T-helper 1 cell (primary cell): ENCODE measurements around the gene LCORL.

Source experiments
- DNase-seq, 5 donors: peaks; one replicate each; pipeline ENCODE4 v3.0.0-alpha.2; 2012 to 2020

The LCORL gene

DNA sequence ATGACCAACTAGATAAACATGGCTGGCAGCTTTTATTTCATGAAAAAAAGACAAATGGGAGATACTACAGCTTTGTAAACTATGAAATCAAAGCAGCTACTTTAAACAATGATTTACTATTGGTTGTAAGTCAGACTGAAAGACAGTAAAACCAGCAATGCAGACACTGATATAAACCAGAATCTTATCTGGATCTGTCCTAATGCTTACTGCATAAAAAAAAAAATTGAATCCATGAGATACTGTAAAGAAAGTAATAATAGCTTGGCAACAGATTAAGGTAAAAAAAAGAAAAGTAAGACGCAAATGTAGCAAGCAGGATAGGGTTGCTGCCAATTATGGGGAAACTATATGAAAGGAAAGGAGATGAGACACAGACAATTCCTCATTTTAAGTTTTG is 7.3 kb downstream of the LCORL start:
- no peak for DNase-seq

DNA sequence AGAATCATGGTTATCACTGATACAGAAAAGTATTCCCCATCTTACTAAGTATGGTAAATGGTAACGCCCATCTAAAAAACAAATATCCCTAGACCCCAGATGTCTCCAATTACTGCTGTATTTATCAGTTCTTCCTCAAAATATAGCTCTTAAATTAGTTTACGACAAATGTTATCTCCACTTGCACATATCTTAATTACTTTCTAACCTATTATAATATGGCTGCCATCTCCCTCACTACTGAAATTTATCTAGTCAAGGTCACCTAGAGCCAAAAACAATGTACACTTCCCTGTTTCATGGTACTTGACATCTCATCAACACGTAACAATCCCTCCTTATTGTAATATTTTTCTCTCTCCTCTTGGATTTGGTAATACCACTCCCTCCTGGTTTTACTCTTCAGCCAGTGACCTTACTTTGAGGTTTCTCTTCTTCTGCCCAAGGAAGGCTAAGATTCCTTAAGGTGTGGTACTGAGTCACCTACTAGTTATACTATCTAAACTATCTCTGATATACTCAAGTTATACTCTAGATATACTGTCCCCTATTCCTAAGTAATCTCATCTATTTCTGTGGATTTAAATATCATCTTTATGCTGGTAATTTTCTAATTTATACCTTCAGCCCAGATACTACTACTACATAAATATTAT is 8.6 kb downstream of the LCORL start:
- no peak for DNase-seq

DNA sequence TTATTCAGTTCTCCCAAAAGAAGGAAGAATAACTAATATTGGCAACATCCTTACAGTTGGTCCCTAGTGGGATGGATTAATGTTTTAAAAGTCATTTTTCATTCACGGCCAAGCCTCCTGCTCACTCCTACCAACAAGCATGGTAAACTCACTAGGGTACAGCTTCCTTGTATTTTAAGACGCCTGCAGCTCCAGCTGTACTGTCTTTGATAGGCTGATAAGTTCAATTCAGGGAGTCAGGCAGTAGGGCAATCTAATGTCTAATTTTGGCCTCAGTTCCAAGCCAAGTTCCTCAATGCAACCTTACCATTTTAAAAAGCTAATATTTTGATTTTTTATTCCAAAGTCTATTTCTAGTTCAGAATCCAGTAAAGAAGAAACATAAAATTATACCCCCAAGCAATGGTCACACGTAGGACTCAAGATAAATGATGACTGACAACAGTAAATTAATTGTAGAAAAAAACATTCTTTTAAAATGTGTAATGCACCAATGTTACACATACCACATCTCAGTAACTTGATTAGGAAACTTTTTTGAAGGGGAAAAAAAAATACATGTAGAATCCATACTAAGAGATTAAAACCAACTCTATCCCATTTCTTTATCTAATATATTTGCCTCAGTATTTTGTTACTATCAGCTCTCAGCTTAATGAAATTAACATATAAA is 9.3 kb downstream of the LCORL start:
- DNase-seq, result no peak

DNA sequence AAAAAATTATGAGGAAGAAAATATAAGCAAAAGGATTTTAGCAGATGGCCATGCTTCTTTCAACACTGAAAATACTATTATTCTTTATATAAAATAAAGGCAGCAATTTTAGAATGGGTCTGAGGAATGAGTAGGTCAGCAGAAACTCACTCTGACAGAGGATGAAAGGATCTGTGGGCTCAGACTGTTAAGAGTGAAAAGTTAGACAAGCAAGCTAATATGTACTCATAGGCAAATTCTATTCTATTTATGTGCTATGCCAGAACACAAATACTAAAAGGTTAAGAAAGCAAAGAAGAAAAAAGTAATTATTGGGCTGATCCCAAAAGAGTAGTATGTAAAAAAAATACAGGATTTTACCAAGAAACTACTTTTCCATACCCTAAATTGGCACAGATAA is 13.9 kb downstream of the LCORL start:
- DNase-seq, result no peak

DNA sequence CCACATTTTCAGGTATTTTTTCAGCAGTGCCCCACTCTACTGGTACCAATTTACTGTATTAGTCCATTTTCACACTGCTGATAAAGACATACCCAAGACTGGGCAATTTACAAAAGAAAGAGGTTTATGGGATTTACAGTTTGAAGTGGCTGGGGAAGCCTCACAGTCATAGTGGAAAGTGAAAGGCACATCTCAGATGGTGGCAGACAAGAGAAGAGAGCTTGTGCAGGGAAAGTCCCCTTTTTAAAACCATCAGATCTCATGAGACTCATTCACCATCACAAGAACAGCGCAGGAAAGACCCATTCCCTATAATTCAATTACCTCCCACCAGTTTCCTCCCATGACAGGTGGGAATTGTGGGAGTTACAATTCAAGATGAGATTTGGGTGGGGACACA is 15.1 kb downstream of the LCORL start:
- DNase-seq, result peak in 1 of 5 donors; percentile 26

DNA sequence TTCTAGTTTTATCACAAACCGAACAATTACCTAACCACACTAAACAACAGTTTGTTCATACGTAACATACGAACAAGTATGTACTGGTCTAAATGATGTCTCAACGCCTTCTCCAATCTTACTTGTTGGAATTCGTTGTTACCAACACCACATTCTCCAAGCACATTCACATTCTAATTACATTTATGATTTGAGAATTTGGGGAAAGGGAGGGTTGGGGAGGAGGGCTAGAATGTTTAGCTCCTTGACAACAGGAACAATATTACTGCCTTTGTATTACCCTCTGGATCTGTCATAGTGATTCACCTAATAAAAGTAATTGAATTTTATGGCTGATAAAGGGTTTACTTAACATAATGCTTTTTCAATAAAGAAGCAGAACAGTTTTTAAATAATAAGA is 24.4 kb downstream of the LCORL start:
- no peak for DNase-seq

DNA sequence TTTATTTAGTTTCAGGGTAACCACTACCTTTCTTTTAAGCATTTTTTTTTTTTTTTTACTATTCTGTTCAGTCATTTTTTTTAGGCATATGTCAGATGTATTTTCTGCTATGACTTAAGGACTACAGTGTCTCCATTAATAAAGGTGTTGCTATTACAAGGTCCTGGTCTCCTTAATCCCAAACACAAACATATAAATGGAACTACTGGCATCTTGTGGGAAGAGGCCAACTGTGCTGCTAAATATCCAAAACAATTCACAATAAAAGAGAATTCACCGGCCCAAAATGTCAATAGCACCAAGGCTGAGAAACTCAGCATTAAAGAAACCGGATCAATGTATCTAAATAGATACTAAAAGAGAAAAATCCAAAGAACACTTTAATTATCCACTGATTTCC is 26.4 kb downstream of the LCORL start:
- no peak for DNase-seq

DNA sequence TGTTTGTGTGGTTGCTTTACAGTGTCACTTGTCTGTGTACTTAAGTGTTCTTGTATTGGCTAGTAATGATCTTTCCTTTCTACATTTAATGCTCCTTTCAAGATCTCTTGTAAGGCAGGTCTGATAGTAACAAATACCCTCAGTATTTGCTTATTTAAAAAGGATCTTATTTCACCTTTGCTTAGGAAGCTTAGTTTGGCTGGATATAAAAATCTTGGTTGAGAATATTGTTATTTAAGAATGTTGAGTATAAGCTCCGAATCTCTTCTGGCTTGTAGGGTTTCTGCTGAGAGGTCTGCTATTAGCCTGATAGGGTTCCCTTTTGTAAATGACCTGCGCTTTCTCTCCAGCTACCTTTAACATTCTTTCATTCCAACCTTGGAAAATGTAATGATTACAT is 35.7 kb downstream of the LCORL start:
- no peak for DNase-seq

DNA sequence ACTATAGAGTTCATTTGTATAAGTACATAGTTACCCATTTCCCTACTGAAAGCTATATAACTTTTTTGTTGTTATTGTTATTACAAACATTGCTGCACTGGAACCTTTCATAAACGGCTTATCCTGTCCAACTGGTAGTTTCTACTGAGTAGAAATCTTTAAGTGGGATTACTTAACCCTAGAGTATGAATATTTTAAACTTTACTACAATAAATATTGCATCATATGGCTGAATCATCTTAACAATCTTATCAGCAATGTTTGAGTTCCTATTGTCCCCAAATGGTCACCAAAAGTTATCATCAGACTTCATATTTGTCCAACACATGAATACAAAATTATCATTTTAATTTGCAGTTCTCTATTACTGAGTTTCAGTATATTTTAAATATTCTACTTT is 40.5 kb downstream of the LCORL start:
- no peak for DNase-seq

DNA sequence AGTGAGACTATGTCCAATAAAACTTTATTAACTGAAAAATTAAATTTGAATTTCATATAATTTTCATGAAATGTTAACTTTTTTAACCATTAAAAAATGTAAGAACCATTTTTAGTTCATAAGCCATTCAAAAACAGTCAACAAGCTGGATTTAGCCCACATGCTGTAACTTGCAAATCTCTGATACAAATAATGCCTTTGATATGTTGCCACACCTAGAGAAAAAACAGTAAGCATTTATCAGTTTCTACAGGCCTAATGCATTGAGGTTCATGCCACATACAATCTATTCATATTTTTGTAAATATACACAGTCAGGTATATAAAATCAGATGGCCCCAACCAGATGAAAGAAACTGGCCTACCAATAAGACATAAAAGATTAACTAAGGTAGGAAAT is 52.8 kb downstream of the LCORL start:
- DNase-seq, result no peak

DNA sequence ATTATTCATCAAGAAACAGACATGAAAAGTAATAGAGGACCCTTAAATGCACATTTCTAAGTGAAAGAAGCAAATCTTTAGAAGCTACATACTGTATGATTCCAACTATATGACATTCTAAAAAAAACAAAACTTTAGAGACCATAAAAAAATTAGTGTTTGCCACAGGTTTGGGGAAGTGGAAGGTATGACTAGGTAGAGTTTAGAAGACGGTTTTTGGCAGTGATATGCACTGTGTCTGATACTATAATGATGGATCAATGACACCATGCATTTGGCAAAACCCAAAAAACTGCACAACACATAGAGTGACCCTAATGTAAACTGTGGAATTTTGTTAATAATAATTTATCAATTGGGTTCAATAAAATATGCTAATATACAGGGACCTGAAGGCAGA is 54.5 kb downstream of the LCORL start:
- no peak for DNase-seq

DNA sequence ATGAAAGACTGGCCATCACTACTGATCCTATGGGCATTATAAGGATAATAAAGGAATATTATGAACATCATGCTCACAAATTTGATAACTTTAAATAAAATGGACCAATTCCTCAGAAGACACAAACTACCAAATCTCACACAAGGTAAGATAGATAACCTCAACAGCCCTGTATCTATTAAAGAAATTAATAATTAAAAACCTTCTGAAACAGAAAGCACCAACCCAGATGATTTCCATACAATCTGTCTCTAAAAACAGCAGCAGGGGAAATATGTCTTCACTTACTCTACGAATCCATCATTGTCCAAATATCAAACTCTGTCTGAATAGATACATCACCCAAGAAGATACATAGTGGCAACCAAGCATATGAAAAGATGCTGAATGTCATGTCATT is 55.2 kb downstream of the LCORL start:
- no peak for DNase-seq

DNA sequence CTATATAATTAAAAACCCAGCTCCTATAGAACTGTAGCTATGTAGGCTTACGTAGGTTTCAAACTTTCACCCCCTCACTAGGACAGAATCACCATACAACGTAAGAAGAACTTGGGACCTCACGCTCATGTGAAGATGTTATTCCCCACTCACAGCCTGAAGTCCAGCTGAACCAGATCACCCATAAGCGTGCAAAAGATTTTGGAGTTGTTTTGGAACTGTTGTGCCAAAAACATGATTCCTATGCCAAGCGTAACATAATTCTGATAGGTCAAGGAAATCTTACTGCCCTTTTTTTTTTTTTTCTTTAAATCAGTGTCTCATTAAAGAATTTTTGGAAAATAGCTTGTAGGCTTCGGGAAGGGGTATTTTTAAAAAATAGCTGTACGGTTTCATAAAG is 57.0 kb downstream of the LCORL start:
- no peak for DNase-seq

DNA sequence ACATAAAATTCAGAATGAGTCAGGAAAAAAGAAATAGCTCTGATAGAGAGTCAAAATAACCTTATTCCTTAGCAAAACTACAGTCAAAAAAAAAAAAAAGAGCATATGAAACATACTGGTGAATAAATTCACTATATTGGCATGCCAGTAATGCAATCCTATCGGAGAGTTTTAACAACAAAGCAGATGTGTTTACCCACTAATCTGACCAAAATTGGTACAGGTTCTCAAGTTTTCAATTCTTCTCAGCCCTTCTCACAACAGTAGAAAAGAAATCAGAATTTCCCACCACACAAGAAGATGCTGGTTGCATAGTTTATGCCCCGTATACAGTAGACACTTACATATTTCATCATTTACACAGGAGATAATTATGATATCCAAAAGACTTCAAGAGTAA is 59.4 kb downstream of the LCORL start:
- no peak for DNase-seq

DNA sequence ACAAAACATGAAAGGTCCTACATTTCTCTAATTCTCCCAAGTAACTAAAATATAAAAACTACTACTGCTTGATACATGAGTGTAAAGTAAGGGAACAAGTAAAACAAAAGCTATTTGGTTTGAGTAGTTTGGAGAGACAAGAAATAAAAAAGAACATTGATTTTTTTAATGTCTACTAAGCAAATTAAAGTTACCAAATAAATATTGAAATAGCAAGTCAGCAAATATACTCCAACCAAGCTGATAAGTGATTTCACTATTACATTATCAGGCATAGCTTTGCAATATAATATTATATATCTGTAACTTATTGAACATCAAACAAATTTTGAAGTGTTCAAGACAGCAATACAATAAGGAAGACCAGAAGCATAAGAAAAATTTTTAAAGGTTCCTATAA is 60.3 kb downstream of the LCORL start:
- DNase-seq, result no peak

DNA sequence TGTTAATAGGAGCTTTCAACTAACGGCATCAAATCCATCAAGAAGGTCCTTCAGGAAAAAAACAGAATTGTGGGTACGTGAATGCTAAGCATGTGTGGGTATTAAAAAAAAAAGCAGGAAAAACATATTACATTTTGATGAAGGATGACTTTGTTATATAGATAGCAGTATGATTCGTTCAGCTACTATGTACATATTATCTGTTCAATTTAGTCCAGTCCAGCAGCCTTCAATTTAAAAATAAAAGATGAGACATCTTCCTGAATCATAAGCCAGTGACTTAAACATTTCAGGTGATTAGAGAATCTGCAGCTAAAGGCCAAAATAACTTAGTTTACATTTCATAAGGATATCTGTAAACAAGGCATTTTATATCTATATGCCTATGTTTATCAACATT is 63.4 kb downstream of the LCORL start:
- DNase-seq, result no peak

DNA sequence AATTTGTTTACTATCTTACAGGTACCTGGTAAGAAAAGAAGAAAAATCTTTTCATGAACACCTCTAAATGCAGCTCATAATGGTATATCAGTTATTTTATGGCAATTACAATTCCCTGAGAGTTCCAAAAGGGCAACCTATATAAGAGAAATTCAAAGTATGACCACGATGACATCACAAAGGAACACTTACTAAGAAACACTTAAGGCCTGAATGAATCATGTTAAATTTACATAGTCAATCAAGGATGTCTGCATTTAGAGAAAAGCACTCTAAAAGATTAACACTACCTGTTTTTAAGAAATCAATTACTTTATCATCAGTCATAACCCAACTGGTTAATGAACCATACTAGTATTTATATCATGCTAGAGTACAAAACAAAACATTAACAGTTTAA is 63.9 kb downstream of the LCORL start:
- DNase-seq, result no peak

DNA sequence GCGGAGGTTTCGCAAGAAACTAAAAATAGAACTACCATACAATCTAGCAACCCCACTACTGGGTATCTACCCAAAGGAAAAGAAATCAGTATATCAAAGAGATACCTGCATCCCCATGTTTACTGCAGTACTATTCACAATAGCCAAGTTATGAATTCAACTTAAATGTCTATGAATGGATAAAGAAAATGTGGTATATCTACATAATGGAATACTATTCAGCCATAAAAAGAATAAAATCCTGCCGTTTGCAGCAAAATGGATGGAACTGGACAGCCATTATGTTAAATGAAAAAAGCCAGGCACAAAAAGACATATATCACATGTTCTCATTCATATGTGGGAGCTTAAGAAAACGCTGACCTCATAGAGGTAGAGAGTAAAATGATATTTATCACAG is 65.3 kb downstream of the LCORL start:
- no peak for DNase-seq

DNA sequence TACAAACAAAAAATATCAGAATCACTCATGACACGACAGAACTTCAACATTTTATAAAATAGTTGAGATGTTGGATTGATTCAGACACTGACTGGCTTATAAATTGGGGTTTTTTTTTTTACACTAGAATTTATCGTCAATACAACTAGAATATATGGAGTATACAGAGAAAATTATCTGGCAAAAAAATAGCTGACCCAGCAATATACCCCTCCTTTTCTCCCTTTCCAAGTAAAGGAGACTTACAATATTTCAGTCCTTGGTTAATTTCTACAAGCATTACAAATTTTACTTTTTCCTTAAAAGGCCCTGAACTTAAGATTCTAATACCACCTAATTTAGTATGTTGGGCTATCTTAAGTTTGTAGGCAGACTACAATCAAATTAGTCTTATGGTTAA is 76.3 kb downstream of the LCORL start:
- DNase-seq, result no peak

DNA sequence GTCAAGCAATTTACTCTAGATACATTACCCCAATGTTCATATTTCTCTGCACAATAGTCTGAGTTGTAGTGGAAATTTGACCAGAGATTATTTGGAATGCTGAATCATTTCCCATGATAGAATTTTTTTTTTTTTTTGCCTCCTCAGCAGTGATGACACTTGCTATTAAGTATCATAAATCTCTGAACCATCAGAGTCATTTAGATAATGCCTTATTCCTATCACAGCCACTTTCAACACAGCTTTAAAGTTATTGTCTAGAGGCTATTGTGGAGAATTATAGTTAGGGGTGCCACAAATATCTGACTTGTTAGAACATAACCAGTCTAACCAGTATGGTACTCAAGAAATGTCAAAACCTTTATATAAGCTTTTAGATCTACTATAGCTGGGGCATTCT is 79.8 kb downstream of the LCORL start:
- no peak for DNase-seq

DNA sequence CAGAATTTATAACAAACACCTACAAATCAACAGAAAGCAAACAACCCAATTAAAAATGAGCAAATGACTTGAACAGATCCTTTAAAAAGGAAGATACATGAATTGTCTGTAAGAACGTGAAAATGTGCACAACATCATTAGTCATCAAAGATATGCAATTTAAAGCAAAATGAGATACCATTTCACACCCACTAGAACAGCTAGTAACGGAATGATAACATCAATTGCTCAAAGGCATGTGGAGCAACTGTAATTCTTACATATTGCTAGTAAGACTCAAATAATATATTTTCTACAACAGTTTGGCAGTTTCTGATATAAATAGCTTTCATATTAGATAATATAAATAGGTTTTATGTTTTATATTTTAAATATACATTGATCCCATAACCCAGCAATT is 82.5 kb downstream of the LCORL start:
- DNase-seq, result no peak

DNA sequence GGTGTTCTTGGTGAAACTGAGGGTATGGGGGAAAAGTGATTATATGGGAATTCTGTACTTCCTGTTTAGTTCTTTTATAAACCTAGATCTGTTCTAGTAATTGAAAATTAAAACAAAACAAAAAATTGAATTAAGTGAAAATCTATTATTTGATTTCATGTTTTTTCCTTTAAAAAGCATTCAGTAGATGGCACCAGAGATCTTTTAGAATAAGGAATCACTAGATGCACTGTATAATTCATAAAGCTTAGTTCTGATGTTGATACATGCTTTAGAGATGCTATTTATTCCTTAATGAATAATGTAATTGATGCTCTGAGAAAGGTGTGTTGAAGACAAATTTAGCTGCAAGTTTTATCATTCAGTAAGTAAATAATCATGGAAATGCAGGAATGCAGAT is 87.3 kb downstream of the LCORL start:
- no peak for DNase-seq

DNA sequence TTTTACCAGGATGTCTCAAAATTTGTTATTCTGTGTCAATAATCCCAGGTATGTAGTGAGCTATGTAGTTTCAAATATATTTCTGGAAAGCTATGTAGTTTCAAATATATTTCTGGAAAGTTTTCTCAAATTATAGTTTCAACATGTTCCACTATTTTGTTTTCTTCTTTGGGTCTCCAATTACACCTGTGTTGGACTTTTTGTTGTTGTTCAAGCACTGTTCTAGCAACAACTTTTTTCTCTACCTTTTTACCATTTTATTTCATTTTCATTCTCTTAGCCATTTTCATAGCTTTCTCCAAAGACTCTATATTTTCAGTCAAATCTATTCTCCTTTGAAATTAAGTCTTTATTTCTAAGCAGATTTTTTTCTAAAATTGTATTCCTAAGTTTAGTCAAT is 88.4 kb downstream of the LCORL start:
- DNase-seq, result no peak

DNA sequence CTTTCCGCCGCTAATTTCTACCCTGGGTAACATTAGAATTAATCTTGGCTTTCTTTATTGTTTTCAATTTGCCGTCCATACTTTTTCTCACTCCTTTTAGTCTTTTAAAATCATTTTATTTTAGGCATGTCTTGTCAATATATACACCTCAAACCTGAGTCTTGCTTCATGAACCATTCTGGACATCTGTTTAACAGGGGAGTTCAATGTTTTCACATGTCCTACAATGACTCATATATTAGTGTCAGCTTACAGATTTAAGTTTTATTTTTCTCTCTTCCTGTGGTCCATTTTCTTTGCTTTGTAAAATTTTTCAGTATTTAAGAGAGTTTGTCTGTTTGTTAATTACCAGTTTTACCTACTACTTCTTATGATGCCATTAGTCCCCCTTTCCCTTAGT is 89.5 kb downstream of the LCORL start:
- DNase-seq, result no peak

DNA sequence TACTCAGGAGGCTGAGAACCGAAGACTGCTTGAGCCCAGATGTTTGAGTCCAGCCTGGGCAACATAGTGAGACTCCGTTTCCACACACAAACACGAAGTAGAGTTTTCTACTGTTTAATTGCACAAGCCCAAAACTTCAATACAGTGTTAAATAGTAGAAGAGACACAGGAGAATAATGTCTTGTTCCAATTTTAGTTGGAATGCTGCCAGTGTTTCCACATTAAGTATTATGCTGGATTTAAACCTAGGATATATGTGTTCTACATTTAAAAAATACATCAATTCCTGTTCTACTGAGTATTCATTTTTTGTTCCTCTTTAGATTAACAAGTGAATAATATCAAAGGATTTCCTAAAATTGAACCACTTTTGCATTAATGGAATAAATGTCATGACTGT is 91.3 kb downstream of the LCORL start:
- DNase-seq, result no peak
